Lower lobe of right lung (tissue), 2 donors: ENCODE data around the gene TMOD1. TPM values are rescaled to one million over a fixed set of nuclear protein-coding genes. Genes with fewer than 3 reads are reported as not detected.
A peak's percentile ranks its signal among the peaks of the same experiment; 100 is the strongest.

Experiments
- ATAC-seq, 2 donors: fragments of 200-7000 bp; cut with Tn5 transposase; one replicate each; pipeline ENCODE4 v1.9.1; 2020 to 2022; ENCODE audit warnings: mild to moderate bottlenecking in 2 of 2, moderate library complexity in 2 of 2
- DNase-seq: peaks from one replicate; pipeline ENCODE4 v3.0.0-alpha.2; 2020
- H3K27ac ChIP-seq: fragments of 200-600 bp; one replicate; pipeline ENCODE4 v1.8.0; 2022
- H3K27me3 ChIP-seq: fragments of 200-600 bp; one replicate; pipeline ENCODE4 v1.8.0; 2022; ENCODE audit warnings: low read depth
- H3K36me3 ChIP-seq: fragments of 200-600 bp; one replicate; pipeline ENCODE4 v1.8.0; 2022; ENCODE audit warnings: mild to moderate bottlenecking
- H3K4me1 ChIP-seq: fragments of 200-600 bp; one replicate; pipeline ENCODE4 v1.8.0; 2022
- H3K4me3 ChIP-seq: fragments of 200-600 bp; one replicate; pipeline ENCODE4 v1.8.0; 2022; ENCODE audit warnings: mild to moderate bottlenecking
- H3K9me3 ChIP-seq: fragments of 200-600 bp; one replicate; pipeline ENCODE4 v1.8.0; 2022
- CTCF ChIP-seq: fragments of 200-600 bp; IDR thresholded peaks from one replicate; pipeline ENCODE4 v1.8.0; 2022; ENCODE audit warnings: antibody characterized with exemption, mild to moderate bottlenecking
- intact Hi-C: fragments of 100-400 bp; cut with DNase I; formaldehyde crosslinking; loops from one replicate; pipeline ENCODE4 v1.11.0; 2022
- total RNA-seq: library from RNA; stranded (reverse); fragmentation: NEBNext Ultra II Directional; extraction: Animal tissue kit (Norgen Biotek cat#: 25700); gene quantifications from one replicate; pipeline ENCODE4 v1.2.1, GENCODE V29; 2021
- donor health status: DM: no; HTN: yes; CAD: no; lungs with severe emphysema.

TMOD1 gene
- total RNA-seq, 1 donor from 2014 or later, result 7.9 TPM

GRCh38 chr9:97504381-97505216 lies 3.1 kb downstream of the TMOD1 start:
- DNase-seq (no peak), ATAC-seq (no peak)
- no peak for TF ChIP-seq CTCF
- peaks cover 15% of the 10 kb centered on the region for H3K27me3 ChIP-seq
- no peaks in the 10 kb centered on the region for H3K36me3 ChIP-seq
- no peaks in the 10 kb centered on the region for H3K9me3 ChIP-seq
- intact Hi-C loops, result no loop called here
- H3K4me1 ChIP-seq, result peaks cover 19% of the 10 kb centered on the region
- H3K4me3 ChIP-seq, result no peak overlapping the region
- peak overlapping the region; percentile 21 for H3K27ac ChIP-seq

GRCh38 chr9:97505845-97506244 lies 4.4 kb downstream of the TMOD1 start:
- intact Hi-C loops, result no loop called here
- Histone ChIP-seq H3K36me3 (no peaks in the 10 kb centered on the region), H3K27me3 (peaks cover 15% of the 10 kb centered on the region), H3K27ac (no peak overlapping the region), H3K4me3 (no peak overlapping the region), H3K4me1 (peaks cover 19% of the 10 kb centered on the region), H3K9me3 (no peaks in the 10 kb centered on the region)
- ATAC-seq, result no peak
- DNase-seq, result no peak
- no peak for TF ChIP-seq CTCF

- Histone ChIP-seq H3K27me3 (peaks cover 15% of the 10 kb centered on the region), H3K9me3 (no peaks in the 10 kb centered on the region), H3K36me3 (no peaks in the 10 kb centered on the region), H3K4me1 (peaks cover 19% of the 10 kb centered on the region), H3K27ac (no peak overlapping the region), H3K4me3 (no peak overlapping the region)
- ATAC-seq, result no peak
- intact Hi-C loops, result no loop called here
- TF ChIP-seq CTCF, result no peak
- no peak for DNase-seq
Observed at GRCh38 chr9:97506306-97506705, 4.8 kb downstream of the TMOD1 start.

- Histone ChIP-seq H3K9me3 (no peaks in the 10 kb centered on the region), H3K4me1 (peaks cover 19% of the 10 kb centered on the region), H3K36me3 (no peaks in the 10 kb centered on the region), H3K27ac (no peak overlapping the region), H3K27me3 (peaks cover 14% of the 10 kb centered on the region), H3K4me3 (no peak overlapping the region)
- DNase-seq (no peak), ATAC-seq (no peak)
- TF ChIP-seq CTCF, result no peak
- intact Hi-C loops, result no loop called here
Observed at GRCh38 chr9:97506787-97507186, 5.3 kb downstream of the TMOD1 start.

- ATAC-seq (no peak), DNase-seq (no peak)
- no peaks in the 10 kb centered on the region for H3K9me3 ChIP-seq
- H3K4me3 ChIP-seq, result no peak overlapping the region
- H3K36me3 ChIP-seq, result no peaks in the 10 kb centered on the region
- H3K27me3 ChIP-seq, result peaks cover 6% of the 10 kb centered on the region
- intact Hi-C loops, result no loop called here
- TF ChIP-seq CTCF, result no peak
- H3K4me1 ChIP-seq, result peaks cover 13% of the 10 kb centered on the region
- H3K27ac ChIP-seq, result no peak overlapping the region
Observed at GRCh38 chr9:97507428-97507984, 6.0 kb downstream of the TMOD1 start.
